Stimulated activated CD4-positive, alpha-beta T cell treated with anti-CD3 and anti-CD28 coated beads, Interleukin-1b, Interleukin-23, amount 100 ng/mL, for 48 hours (primary cell): ENCODE results near the gene MANEA.
A peak's percentile ranks its signal among the peaks of the same experiment; 100 is the strongest.
"Not testable (repeated sequence)": the region's sequence is repeated elsewhere in the genome, so short reads cannot be mapped to it uniquely, and the experiment has no call there.

Experiments
- DNase-seq: peaks from one replicate; pipeline ENCODE4 v3.0.0-alpha.2; 2020

Gene MANEA, protein sequence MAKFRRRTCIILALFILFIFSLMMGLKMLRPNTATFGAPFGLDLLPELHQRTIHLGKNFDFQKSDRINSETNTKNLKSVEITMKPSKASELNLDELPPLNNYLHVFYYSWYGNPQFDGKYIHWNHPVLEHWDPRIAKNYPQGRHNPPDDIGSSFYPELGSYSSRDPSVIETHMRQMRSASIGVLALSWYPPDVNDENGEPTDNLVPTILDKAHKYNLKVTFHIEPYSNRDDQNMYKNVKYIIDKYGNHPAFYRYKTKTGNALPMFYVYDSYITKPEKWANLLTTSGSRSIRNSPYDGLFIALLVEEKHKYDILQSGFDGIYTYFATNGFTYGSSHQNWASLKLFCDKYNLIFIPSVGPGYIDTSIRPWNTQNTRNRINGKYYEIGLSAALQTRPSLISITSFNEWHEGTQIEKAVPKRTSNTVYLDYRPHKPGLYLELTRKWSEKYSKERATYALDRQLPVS

DNA sequence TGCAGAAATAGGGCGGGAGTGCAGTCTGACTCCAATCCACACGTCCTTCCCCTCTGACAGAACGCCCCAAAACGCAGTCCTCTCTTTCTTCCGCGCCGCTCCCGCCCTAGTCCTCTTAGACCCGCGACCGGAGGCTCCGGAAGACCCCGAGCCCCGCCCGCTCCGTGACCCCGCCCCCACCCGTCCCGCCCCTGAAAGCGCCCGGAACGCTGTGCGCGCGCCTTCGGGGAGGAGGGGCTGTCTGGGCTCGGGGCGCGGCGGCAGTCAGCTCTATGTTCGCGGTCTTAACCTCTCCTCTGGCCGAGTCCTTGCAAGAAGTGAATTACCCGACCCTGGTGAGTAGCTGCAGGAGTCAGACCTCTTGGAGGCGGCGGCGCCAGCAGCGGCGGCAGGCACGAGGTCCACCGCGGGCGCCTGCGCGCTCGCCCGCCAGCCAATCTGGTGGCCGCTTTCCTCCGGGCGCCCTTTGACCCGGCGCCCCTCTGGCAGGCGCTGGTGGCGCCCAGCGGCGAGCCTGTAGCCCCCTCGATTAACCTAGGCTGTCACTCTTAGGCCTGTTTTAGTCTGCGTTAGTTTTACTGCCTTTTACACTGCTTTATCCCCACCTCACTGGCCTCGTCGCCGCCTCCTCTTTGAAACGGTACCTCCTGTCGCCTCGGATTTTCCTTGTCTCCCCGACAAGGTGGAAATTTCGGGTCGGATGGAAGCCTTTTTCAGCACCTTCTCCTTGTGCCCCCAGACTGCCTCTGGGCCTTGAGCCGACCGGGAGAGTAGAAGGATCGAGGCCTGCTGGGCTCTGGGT lies at the start of gene MANEA:
Gene MANEA (plus strand): TSS at position 232 of the 802 bp plus-strand sequence. CDS start 8,905 bp downstream, outside the sequence.
- DNase-seq, result peak; percentile 80

DNA sequence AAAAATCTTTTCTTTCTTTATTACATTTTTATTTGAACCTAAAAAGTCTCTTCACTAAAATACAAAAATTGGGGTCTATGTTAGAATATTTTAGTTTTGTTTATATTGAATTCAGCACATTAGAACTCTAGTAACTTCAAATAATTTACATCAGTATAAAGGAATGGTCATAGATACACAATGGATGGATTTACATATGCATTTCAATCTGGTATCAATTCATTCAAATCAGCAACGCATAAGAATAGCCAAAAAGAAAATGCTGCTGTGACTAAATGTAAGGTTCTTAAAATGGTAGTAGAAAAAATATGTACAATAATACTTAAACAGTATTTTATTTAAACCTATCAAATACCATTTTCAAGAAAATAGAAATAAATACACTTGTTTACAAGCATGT lies 47.6 kb upstream of the MANEA start:
- DNase-seq, result no peak

DNA sequence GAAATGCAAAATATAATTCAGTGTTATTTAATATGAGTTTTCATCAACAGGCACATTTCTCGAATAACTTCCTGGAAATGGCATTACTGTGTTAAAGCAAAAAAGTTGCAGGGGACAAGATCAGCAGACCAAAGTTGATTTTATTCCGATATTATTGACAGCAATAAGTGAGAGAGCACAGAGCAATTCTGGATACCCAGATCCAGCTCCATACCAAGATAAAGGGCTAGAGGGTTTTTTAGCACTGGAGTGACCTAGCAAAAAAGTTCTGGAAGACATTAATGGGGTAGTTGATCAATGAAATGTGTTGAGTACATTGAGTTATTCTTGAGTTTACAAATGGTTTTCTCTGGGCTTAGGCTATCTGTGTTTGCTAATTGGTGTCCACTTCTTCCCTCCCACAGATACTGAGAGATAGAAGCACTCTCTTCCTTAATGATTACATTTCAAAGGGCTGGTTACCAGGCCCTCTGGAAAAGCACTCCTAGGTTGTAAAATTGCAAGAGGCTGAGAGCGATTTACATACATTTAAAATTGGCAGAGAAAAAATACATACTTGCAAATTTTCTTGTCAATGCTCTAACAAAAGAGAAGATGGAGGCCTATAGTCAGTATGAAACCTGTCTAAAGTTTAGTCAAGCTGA lies 47.0 kb upstream of the MANEA start:
- no peak for DNase-seq

DNA sequence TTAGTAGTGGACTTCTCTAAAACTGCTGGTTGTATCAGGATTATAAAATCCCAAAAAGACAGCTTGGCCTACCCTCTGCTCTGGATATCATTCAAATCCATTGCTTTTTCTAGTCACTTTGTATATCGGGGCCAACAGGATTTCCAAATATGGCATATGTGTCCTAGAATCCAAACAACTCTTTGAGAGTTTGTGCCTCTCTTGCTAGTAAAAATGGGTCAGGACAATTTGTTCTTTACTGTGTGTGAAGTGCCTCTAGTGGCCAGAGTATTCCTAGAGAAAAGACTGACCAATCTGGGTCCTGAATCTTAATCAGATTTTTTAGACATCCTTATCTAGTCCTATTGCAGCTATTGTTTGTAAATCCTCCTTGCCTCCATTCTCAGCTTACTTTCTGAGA lies 33.5 kb upstream of the MANEA start:
- no peak for DNase-seq

DNA sequence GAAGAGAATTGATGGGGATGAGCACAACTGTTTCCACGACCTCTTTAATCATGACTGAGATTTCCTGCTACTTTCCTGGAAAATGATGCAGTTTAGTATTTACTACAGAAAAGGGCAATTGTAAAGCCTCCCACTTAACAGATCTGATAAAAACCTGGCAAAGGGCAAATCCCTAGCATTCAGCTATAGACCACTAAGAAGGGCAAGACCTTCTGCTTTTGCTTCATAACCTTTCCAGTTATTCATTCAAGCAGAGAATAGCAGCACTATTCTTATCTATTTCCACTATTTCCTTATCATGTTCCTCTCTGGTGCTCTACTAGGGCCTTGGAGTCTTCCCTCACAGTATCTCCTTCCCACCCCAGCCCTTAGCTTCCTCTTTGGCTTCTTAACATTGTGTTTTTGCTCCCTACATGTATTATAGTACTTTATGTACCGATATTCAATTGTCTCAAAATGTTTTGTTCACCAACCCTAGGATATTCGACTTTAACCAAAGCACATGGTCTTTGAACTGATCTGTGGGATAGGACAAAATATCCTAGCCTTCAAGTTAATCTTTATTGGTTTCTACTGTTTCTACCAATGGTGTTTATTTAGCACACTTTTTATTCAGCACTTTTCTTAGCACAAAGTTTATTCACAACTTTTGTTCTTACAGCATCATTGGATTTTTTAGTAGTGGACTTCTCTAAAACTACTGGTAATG lies 32.7 kb upstream of the MANEA start:
- DNase-seq, result no peak

DNA sequence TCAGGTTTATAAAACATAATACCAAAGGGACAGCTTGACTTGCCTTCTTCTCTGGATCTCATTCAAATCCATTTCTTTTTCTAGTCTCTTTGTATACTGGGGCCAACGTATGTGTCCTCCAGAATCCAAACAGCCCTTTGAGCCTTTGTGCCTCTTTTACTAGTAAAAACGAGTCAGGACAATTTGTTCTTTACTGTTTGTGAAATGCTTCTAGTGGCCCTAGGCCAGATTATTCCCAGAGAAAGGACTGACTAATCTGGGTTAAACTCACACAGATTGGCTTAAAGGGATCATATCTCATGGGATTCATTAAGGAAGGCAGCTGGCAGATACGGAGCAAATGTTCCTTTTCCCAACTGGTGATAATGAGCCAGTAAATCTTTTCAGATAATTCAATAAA lies 32.1 kb upstream of the MANEA start:
- no peak for DNase-seq

DNA sequence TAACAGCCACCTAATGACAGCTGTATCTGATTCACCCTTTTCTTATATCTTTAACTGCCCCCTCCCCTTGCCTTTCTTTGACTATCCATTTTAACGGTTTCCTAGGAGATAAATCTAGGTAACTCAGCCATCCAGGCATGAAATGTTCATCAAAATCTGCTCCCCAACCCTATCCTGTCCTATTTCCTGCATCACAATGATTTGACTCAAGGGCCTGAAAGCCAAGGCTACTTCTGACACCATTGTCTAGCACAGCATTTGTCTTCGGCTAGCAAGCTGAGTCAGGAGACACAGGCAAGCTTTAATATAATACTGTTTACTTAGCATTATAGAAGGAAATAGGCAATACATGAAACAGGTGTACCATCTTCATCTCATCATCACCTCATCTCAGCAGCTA lies 31.6 kb upstream of the MANEA start:
- DNase-seq, result no peak

DNA sequence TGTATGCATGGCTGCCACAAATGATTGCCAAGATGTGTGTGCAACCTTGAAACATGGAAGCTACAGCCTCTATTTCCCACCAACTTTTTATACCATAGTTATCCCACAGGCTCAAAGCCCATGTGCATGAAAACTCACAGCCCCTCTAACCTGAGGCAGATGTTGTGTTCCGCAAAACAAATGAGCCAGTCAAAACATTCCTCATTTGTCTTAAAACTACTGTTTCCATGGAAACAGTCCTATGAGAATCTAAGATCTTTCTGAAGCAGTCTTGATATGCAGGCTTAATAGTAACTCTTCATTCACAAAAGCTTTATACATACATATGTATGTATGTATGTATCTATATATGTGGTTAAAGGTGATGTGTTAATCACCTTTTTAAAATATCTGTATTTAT lies 31.2 kb upstream of the MANEA start:
- no peak for DNase-seq

DNA sequence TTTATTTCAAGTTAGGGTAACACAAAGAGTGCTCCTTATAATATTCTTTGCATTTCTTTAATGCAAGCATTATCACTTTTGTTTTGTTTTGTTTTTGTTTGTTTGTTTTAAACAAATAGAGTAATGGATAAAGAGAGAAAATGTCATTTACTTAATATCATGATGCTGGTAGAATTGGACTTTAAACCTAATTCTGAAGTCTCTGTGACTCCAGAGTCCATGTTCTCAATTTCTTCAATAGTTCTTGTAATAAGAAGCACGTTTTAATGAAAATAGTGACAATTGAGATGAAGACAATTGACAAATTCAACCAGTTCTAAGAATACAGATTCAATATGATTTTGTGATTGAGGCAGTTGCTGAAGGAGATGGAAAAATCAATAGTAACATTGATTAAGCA lies 30.3 kb upstream of the MANEA start:
- DNase-seq, result no peak

DNA sequence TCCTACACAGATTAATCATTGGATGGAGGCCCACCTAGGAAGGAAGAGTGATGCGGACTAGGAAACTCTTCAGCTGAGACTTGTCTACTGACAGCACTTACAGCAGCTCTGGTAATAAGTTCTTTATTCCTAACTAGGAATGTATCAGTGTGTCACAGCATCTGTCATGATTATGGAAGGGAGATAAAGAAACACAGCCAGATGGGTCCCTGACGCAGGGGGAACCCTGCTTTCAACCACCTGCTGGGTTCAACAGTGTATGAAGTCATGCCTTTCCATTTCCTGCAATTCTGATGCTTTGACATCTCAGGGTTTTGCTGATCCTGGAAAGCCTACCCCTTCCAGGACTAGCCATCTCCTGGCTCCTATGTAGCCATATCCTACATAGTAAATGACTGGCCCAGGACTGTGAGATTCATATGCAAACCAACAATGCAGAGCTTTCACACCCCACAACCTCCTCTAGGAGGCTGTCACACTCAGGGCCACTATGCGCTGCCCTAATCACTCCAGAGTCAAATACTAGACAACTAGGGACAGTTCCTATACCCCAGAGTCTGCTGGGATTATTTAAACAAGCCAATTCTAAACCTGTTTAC lies 29.0 kb upstream of the MANEA start:
- DNase-seq, result no peak

DNA sequence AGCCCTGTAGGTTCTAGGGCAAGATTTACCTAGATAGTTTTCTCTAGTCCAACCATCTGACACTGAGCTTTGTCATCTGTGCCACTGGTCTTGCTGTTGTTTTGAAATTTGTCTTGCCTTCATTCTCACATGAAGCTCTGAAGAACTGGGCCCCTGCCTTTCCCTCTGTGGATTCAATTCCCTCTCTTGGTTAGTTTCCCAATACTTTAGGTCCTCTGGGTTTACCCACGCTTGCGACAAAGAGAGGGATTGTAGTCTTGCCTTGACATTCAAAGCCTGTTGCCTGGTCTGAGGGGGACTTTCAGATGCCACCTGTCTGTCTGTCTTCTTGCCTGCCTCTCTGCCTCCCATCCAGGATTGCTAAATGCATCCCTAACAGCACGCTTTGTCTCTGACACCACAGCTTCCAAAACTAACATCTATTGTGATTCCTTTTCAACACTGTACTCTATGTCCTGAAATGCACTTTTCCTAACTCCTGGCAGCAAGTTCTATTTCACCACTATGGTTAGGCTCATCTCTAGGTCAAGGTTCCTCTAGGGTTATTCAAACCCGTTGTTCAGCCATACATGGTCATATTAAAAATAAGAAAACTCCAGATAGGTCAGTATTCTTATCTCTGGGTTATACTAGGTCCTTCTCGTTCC lies 25.5 kb upstream of the MANEA start:
- no peak for DNase-seq

DNA sequence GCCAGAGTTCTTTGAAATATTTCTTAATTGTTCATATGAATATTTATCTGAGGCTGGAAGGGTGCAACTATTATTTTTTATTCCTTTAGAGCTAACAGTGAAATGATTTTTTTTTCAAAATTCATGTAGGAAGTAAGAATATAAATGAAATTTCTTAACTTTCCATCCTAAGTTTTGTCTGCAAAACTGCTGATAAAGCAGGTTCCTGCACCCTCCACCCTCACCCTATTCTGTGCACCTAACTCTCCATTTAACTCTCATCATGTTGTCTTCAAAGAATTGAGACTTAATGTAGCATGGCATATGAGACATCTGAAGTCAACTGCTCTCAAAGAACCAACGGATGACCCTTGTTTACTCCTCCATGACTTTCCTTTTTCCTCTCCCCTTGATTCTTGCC lies 23.5 kb upstream of the MANEA start:
- DNase-seq, result no peak

DNA sequence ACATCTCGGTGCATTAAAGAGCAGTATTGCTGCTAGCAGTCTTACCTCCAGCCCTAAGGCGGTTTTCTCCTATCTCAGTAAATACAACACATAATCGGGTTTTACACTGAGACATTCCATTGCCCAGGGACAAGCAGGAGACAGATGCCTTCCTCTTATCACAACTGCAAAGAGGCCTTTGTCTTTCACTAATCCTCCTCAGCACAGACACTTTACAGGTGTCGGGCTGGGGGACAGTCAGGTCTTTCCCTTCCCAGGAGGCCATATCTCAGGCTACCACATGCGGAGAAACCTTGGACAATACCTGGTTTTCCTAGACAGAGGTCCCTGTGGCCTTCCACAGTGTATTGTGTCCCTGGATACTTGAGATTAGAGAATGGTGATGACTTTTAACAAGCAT lies 16.4 kb upstream of the MANEA start:
- DNase-seq, result not testable (repeated sequence)

DNA sequence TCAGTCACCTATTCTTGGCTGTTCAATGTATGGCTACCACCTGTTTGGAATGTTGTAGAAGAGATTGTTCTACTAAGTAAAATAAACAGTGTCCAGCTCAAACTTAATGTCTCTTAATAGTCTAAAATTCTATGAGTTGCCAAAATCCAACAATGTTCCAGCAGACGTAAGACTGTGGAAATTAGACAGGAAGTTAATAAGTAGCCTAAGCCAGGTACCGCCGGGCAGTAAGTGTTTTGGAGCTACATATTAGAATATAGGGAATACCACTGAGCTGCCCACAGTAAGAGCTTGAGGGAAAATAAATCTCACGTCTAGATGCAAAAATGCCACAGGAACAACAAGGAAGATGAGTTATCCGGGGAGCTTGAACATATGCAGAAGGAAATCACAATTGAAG lies 7.8 kb upstream of the MANEA start:
- no peak for DNase-seq

DNA sequence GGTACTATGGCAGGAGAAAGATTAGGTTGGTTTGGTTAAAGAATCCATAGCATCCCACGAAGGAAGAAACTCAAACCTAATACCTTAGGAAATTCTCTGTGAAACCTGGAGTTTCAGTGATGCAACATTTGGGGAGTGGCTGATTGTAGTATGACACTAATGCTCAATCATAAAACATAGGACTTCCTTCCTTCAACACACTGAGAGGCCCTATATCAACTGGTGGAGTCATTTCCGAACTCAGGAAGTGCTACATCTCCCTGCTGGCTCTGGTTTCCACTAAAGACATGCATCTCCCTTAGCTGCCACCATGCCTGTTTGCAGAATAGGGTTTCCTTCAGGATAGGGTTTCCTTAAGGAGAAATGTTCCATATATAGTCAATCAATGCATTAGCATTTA lies 5.2 kb upstream of the MANEA start:
- no peak for DNase-seq

DNA sequence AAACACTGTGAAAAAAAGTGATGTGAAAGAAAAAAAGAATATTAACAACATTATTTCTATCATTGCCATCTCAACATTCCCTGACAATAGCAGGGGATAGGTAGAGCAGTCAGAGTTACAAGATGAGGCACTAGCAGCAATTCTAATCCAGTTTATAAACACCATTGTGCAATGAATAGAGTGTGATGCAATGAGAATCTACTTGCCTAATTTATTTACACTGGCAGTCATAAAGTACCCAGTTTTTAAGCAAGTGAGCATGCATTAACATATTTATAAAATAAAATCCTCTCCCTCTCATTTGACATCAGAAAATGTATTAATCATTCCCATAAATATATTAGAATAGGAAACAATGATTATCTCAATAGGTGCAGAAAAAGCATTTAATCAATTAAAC lies 2.5 kb upstream of the MANEA start:
- DNase-seq, result no peak

DNA sequence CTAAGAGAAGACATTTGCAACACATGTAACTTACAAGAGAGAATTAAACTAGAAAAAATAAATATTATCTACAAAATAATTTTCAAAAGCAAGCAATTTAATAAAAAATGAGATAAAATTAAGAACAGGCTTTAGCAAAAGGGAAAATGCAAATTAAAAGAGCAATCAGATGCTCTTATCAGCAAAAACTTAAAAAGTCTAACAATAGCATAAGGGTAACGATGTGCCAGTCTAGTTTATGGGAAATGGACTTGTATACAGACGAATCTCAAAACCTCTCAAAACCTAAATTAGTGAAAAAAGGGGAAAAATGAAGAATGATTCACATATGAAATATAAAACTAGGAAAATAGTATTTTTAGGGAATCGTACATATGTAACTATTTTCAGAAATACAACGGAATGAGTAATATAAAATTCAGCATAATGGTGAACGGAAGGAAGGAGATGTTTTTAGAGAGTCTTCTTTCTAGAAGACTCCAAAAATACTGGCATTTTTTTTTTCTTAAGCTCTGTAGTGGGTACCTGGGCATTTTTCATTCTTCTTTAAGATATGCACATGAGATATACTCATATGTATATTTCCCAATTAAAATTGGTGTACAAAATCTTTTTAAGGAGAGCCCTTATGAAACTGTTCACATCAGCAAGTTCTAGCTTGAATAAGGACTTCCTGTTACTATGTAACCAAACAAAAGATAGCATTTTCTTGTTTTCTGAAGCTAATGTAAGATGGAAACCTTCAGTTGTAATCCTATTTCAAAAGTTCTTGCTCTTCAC lies 927 bp upstream of the MANEA start:
- no peak for DNase-seq

DNA sequence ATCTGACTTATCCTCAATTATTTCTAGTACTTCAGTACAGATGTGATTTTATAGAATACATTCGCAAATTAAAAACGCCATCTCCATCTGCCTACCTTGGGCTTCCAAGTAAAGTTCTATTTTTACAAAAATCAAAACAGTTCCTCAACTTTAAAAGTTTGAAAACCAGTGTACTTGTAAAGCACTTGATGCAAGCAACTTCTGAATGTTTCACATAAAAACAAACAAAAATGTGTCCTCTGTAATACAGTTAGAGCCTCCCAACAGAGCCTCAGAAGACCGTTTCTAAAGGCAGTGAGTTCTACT lies 384 bp upstream of the MANEA start:
- no peak for DNase-seq

DNA sequence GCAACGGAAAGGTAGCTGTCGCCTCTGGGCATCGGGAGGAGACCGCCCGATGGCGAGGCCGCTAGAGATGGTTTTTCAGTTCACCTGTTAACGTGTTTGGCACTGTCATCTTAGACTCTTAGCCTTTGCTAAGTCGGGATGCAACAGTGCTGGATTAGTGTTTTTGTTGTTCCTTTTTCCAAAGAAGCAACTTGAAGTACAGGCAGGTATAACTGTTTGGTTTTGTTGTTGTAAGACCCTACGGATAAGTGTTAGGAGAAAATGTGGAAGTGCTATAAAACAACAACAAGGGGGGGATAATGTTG lies 723 bp downstream of the MANEA start:
- DNase-seq, result no peak

DNA sequence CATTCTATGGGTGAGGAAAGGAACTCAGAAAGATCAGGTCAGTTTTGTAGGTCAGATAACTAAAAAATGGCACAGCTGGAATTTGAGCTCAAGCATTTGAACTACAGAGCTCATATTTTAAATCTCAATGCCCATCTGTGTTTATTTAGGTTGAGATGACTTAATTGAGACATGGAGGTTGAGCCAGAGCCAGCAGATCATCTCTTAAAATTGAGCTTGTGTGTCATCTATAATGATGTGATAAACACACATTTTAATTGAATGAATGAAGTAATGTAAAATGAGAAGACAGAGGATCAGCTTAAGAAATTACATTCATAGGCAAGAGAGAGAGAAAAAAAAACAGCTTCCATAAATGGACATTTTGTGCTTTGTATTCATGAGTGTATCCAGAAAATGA lies 3.7 kb downstream of the MANEA start:
- DNase-seq, result no peak

DNA sequence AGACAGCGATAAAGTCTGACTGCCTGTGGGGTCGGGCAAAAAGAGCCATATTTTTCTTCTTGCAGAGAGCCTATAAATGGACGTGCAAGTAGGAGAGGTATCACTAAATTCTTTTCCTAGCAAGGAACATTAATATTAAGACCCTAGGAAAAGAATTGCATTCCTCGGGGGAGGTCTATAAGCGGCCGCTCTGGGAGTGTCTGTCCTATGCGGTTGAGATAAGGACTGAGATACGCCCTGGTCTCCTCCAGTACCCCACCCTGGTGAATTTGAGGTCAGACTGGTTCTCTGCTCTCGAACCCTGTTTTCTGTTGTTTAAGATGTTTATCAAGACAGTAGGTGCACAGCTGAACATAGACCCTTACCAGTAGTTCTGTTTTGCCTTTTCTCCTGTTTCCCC lies 6.9 kb downstream of the MANEA start:
- DNase-seq, result not testable (repeated sequence)

DNA sequence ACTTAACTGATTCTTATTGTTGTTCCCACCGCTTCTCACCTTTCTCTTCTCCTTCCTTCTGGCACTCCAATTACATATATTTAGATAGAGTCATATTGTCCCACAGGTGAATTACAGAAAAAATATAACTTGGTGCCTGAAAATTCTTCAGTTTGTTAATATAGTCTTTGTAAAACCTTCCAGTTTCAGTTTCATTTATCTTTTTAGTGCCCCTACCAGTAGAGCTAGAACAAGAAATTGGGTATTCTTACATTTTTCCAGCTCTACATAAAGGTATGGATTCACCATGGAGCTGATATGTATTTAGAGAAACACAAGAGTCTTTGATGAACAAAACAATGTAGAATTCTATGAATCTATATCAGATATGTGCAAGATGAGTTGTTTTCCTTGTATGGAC lies 10.7 kb downstream of the MANEA start:
- DNase-seq, result no peak
